DOHH2 (cell line): Measurements from ENCODE around the gene BMP7.

Source experiments
- EZH2phosphoT487 ChIP-seq: fragments of 200-600 bp; sonication (generic); IDR thresholded peaks from 2 replicates; pipeline ENCODE4 v1.6.1; 2017; ENCODE audit warnings: borderline replicate concordance, mild to moderate bottlenecking, antibody characterized with exemption, low read length, moderate library complexity, mixed read lengths
- TF ChIP-seq, protein P1 (sequence below): fragments of 200-600 bp; sonication (generic); IDR thresholded peaks from one replicate; pipeline ENCODE4 v1.5.1; 2014; ENCODE audit warnings: antibody characterized with exemption, mild to moderate bottlenecking, low read depth, low read length; ENCODE audit not compliant: poor library complexity, severe bottlenecking

DNA sequence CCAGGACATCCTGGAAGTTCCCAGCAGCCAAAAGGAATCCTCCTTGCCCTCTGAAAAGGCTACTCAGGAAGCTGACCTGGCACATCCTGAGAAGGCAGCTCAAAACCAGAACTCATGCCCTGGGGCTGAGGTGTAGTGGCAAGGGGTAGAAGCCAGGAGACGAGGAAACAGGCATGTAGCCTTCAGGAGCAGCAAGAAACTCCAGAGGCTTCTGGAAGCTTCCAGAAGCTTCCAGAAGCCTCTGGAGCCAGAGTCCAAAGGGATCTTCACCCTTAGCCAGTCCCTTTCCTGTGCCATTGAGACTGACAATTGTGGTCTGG, 43.9 kb downstream of the BMP7 start:
- TF ChIP-seq, protein P1, sequence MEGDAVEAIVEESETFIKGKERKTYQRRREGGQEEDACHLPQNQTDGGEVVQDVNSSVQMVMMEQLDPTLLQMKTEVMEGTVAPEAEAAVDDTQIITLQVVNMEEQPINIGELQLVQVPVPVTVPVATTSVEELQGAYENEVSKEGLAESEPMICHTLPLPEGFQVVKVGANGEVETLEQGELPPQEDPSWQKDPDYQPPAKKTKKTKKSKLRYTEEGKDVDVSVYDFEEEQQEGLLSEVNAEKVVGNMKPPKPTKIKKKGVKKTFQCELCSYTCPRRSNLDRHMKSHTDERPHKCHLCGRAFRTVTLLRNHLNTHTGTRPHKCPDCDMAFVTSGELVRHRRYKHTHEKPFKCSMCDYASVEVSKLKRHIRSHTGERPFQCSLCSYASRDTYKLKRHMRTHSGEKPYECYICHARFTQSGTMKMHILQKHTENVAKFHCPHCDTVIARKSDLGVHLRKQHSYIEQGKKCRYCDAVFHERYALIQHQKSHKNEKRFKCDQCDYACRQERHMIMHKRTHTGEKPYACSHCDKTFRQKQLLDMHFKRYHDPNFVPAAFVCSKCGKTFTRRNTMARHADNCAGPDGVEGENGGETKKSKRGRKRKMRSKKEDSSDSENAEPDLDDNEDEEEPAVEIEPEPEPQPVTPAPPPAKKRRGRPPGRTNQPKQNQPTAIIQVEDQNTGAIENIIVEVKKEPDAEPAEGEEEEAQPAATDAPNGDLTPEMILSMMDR = no peak
- TF ChIP-seq EZH2phosphoT487 = no peak
